H7 (cell line): ENCODE data around the gene RAB5IF. TPM values are rescaled to one million over a fixed set of nuclear protein-coding genes. Genes with fewer than 3 reads are reported as not detected.
A peak's percentile ranks its signal among the peaks of the same experiment; 100 is the strongest.
"Not testable (repeated sequence)": the region's sequence is repeated elsewhere in the genome, so short reads cannot be mapped to it uniquely, and the experiment has no call there.

Source experiments
- DNase-seq: peaks from one replicate; pipeline ENCODE4 v3.0.0; 2012
- H3K27me3 ChIP-seq: 2 replicates; pipeline ENCODE4 v1.6.0; 2011; ENCODE audit warnings: mild to moderate bottlenecking, low read length; ENCODE audit not compliant: control insufficient read depth, insufficient read depth
- H3K36me3 ChIP-seq: replicated peaks from 2 replicates; pipeline ENCODE4 v1.5.1; 2011; ENCODE audit warnings: low read length; ENCODE audit not compliant: control insufficient read depth, insufficient read depth
- H3K4me3 ChIP-seq: 2 replicates; pipeline ENCODE4 v1.5.1; 2011; ENCODE audit warnings: low read depth, mild to moderate bottlenecking, control low read depth, low read length, moderate library complexity; ENCODE audit not compliant: insufficient read depth
- total RNA-seq: library from RNA; depleted of rRNA; stranded (reverse); fragments of >200 nt; shearing (Covaris generic); gene quantifications from 2 replicates; pipeline ENCODE4 v1.2.3, GENCODE V29; 2014

Gene RAB5IF
- total RNA-seq, 1 experiment from 2014 or later, result 117 TPM

- DNase-seq, result no peak
- Histone ChIP-seq H3K36me3 (peaks cover 20% of the 10 kb centered on the region), H3K4me3 (peak overlapping the region; percentile 79), H3K27me3 (no peaks in the 10 kb centered on the region)
Observed at GRCh38 chr20:36606158-36607066, 833 bp downstream of the RAB5IF start.

- H3K36me3 ChIP-seq, result peaks cover 28% of the 10 kb centered on the region
- H3K27me3 ChIP-seq, result no peaks in the 10 kb centered on the region
- no peak overlapping the region for H3K4me3 ChIP-seq
- DNase-seq, result no peak
Observed at GRCh38 chr20:36607586-36608387, 2.2 kb downstream of the RAB5IF start.

- DNase-seq, H3K4me3 ChIP-seq, H3K27me3 ChIP-seq: not testable (repeated sequence)
- H3K36me3 ChIP-seq, result peaks cover 28% of the 10 kb centered on the region
Observed at GRCh38 chr20:36608388-36608728, 2.8 kb downstream of the RAB5IF start.

DNA sequence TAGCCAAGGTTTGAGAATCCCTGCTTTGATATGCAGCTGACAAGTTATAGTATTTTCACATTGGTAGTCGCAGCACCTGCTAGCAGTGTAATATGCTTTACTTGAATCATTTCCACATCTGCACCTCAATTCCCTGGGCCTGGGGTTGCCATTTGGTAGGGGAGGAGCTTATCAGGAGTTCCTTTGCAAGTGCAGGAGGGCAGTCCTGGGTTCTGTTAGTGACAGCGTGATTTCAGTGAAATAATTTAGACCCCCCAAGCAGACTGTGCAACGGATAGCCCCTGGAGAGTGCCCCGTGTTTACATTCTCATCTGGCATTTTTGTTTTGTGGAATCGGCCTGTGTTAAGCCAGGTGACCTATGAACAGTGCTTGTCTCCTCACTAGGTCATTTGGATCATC is 6.0 kb downstream of the RAB5IF start:
- H3K4me3 ChIP-seq, result no peak overlapping the region
- H3K36me3 ChIP-seq, result peaks cover 33% of the 10 kb centered on the region
- DNase-seq, result no peak
- no peaks in the 10 kb centered on the region for H3K27me3 ChIP-seq

- H3K27me3 ChIP-seq, result no peaks in the 10 kb centered on the region
- no peak for DNase-seq
- no peak overlapping the region for H3K4me3 ChIP-seq
- peaks cover 24% of the 10 kb centered on the region for H3K36me3 ChIP-seq
Observed at GRCh38 chr20:36613974-36614373, 8.4 kb downstream of the RAB5IF start.

DNA sequence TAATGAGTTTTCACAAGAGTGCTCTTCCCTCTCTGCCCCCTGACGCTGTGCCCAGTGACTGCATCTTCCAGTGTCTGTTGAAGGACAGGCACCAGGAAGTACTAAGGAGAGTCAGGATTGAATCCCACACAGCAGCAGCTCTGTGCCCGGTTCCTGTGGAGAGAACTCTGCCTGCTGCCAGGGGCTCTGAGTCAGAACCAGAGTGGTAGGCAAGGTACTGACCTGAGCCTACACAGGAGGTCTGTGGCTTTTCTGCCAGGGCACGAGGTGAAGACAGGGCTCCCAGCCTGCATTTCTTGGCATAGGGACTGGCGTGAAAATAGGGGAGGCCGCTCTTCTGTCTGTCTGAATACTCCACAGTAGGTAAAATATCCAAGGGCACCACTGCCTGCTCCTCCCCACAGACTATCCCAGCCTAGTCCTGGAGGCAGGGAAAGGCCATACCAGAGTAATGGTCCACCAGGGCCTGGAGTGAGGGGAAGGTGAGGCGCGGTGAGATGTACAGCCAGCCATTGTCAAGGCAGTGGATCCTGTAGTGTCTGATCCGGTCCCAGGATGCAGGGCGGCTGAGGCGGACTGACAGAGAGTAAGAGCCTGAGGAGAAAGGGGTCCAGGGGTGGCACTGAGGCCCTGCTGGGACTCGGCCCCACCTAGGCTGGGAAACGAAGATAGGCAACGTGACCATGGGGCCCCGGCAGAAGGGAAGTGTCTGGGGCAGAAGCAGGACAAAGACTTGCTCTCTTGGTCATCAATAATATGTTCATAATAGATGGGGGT is 9.4 kb downstream of the RAB5IF start:
- Histone ChIP-seq H3K4me3 (no peak overlapping the region), H3K36me3 (peaks cover 16% of the 10 kb centered on the region), H3K27me3 (no peaks in the 10 kb centered on the region)
- DNase-seq, result no peak

DNA sequence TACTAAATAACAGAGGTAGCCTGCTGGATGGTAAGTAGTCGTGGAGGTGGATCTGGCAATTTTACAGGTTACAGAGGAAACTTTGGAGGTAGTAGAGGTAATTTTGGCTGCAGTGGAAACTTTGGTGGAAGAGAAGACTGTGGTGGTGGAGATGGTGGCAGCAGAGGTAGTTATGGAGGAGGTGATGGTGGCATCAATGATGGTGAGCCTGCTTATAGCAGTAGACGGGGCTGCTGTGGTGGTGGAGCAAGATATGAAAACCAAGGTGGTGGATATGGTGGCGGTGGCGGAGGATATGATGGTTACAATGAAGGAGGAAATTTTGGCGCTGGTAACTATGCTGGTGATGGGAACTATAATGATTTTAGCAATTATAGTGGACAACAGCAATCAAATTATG is 15.3 kb downstream of the RAB5IF start:
- H3K36me3 ChIP-seq, result no peaks in the 10 kb centered on the region
- no peaks in the 10 kb centered on the region for H3K27me3 ChIP-seq
- no peak for DNase-seq
- H3K4me3 ChIP-seq, result no peak overlapping the region

DNA sequence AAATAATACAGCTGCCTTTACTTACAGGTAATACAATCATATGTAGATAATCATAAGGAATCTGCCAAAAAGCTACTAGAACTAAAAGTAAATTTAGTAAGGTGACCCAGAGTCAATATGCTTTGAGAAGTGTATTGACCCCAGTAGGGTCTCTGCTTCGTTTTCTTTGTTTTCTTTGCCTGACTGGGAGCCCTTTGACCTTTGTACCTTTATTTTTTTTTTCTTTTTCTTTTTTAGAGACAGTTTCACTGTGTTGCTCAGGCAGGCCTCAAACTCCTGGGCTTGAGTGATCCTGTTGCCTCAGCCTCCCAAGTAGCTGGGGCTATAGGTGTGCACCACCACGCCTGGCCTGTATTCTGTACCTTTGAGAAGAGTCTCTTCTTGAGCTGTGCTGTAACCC is 17.9 kb downstream of the RAB5IF start:
- no peak for DNase-seq
- Histone ChIP-seq H3K36me3 (no peaks in the 10 kb centered on the region), H3K27me3 (no peaks in the 10 kb centered on the region), H3K4me3 (no peak overlapping the region)

- Histone ChIP-seq H3K27me3 (no peaks in the 10 kb centered on the region), H3K36me3 (no peaks in the 10 kb centered on the region), H3K4me3 (no peak overlapping the region)
- DNase-seq, result peak; percentile 60
Observed at GRCh38 chr20:36624068-36624943, 18.7 kb downstream of the RAB5IF start.

- Histone ChIP-seq H3K36me3 (no peaks in the 10 kb centered on the region), H3K4me3 (no peak overlapping the region), H3K27me3 (no peaks in the 10 kb centered on the region)
- DNase-seq, result no peak
Observed at GRCh38 chr20:36624944-36625324, 19.4 kb downstream of the RAB5IF start.

GRCh38 chr20:36628076-36628475 is 22.5 kb downstream of the RAB5IF start:
- no peak overlapping the region for H3K4me3 ChIP-seq
- no peaks in the 10 kb centered on the region for H3K36me3 ChIP-seq
- no peaks in the 10 kb centered on the region for H3K27me3 ChIP-seq
- no peak for DNase-seq

DNA sequence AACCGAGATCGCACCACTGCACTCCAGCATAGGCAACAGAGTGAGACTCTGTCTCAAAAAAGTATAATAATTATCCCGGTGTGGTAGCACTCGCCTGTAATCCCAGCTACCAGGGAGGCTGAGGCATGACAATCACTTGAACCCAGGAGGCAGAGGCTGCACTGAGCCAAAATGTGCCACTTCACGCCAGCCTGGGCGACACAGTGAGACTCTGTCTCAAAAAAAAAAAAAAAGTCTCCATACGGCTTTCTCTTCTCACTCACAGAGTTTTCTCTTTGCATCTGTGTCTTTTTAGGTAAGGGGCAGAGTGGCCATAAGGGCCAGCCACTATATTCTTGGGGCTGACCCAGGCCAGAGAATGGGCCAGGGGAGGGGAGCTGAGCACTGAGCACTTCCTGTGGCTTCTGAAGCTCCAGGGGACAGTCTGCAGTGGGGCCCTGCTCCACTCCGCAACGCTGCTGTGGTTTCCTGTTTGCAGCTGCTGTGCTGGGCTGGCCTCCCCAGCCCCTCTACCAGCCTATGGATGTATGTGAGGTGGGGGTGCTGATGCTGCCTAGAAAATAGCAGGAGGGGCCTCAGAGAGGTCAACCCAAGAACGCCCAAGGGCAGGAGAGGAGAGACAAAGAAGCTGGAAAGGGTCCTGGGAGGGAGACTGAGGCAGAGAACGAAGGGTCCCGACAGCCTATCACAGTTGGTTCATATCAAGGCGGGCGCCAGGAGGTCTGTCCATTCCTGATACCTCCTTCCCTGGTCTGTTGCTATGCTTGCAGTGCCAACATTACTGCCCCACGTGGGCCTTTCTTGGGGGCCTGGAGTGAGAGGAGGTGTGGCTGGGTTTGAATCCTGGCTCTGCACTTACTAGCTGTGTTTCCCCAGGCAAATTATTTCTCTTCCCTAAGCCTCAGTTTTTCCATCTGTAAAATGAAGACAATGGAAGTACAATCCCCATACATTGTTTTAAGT is 24.4 kb downstream of the RAB5IF start:
- no peak for DNase-seq
- Histone ChIP-seq H3K27me3 (no peaks in the 10 kb centered on the region), H3K4me3 (no peak overlapping the region), H3K36me3 (no peaks in the 10 kb centered on the region)

DNA sequence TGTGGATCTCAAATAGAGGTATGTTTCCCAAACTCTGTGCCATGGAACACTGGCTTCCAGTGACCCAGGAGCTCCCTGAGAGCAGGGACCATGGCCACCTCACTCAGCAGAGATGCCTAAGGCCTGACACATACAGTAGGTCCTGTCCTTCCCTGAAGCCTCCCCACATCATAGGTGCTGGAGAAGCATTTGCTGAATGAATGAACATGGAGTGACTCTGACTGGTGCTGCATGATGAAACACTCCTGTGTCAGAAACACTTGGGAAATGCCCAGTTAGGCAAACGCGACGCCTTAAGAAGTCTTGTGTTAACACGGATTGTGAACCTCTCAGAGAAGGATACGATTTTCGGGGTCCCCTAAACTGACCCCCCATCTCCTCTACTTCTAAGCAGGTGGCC is 26.1 kb downstream of the RAB5IF start:
- Histone ChIP-seq H3K4me3 (no peak overlapping the region), H3K27me3 (no peaks in the 10 kb centered on the region)
- DNase-seq, result no peak

More for the DNA sequence above, 26.1 kb downstream of the RAB5IF start:
- H3K36me3 ChIP-seq, result no peaks in the 10 kb centered on the region
